IPS-NIHi11 (cell line): ENCODE results near the gene CYP26A1.
A peak's percentile ranks its signal among the peaks of the same experiment; 100 is the strongest.

Experiments
- DNase-seq: peaks from one replicate; pipeline ENCODE4 v3.0.0; 2012; ENCODE audit warnings: mixed read lengths, low spot score

Gene CYP26A1

DNA sequence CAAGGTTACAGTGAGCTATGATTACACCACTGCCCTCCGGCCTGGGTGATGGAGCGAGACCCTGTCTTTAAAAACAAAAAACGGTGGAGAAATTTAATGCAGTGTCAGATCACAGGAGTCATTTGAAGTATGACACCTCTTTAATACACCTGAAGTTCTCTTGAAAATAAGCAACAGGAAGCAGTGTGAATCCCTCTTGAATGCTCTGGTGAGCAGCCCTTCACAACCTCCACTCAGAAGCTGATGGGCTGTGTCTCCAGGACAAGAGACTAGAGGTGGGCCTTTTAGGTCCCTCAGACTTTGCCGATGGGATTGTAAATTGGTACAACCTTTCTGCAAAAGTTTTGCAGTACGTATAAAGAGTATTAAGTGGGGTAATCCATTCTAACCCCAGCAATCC lies 50.1 kb downstream of the CYP26A1 start:
- DNase-seq: no peak

DNA sequence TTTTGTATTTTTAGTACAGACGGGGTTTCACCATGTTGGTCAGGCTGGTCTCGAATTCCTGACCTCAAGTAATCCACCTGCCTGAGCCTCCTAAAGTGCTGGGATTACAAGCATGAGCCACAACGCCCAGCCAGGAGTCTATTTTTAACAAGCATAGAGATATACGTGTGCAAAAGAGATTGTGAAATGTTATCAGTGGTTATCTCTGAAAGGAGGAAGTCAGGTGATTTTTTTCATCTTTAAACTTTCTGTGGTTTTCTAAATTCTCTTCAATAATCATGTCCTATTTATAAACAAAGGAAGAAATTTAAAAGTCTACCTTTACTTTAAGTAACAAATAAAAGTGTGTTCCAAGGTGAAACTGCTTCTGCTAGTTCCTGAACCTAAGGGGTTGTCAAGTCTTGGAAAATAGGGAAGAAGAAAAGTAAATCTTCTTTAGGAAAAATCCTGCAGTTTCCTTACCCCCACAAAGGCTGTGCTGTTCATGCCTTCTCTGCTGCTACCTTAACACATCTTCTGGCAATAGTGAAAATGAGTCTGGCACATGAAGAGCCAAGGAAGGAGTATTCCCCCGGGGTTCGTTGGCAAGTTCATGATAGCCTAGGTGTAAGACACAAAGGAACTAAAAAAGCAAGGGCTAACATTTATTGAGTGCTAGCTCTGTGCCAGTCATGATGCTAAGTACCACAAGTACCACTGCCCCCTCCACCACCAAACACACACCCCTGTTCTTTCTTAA lies 51.1 kb downstream of the CYP26A1 start:
- DNase-seq: no peak

DNA sequence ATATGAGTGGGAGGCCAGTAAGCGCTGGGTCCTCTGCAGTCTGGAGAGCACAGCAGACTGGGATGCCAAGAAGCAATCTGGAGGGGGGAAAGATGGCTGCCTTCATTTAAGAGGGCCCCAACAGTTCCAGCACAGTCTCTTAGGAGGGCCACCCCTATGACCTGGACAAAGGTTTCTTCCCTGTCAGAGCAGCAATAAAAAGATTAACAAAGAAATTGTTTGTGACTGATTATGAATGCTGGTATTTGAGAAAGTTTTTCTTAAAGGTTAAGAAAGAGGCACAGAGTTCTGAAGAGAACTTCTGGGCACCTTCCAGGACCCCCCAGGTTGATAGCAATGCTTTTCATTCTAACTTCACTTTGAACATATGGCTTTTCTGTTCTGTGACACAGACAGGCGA lies 52.3 kb downstream of the CYP26A1 start:
- DNase-seq: no peak

GRCh38 chr10:93126483-93127052 lies 52.9 kb downstream of the CYP26A1 start:
- peak; percentile 37 for DNase-seq
